Naive thymus-derived CD4-positive, alpha-beta T cell (primary cell): ENCODE measurements around the gene PLEKHO2. TPM values are rescaled to one million over a fixed set of nuclear protein-coding genes. Genes with fewer than 3 reads are reported as not detected.

Experiments used
- ATAC-seq: fragments of 150-1000 bp; cut with Tn5 transposase; 2 replicates; pipeline ENCODE4 v1.10.0; 2021; ENCODE audit warnings: mild to moderate bottlenecking, moderate library complexity
- CTCF ChIA-PET: fragments of 350-600 bp; sonication (Branson Sonifier 250); formaldehyde crosslinking; loops from one replicate; lab custom pipeline; 2021; ENCODE audit warnings: antibody characterized with exemption; lab: Charles Lee
- POLR2A ChIA-PET: fragments of 350-600 bp; sonication (Branson Sonifier 250); formaldehyde crosslinking; loops from one replicate; lab custom pipeline; 2021; ENCODE audit warnings: antibody characterized with exemption, inconsistent platforms; lab: Charles Lee
- DNase-seq, 9 donors: peaks; one replicate each; pipeline versions ENCODE4 v3.0.0 to v3.0.0-alpha.2; 2020 to 2022; ENCODE audit warnings: mixed read lengths in 1 of 9
- H3K27ac ChIP-seq: one replicate; pipeline ENCODE4 v1.7.0; 2013; ENCODE audit warnings: mild to moderate bottlenecking, low read depth, low read length, moderate library complexity
- H3K27me3 ChIP-seq, 2 donors: one replicate each; pipeline ENCODE4 v1.7.0; 2013; ENCODE audit warnings: low read length in 2 of 2, mild to moderate bottlenecking in 2 of 2, moderate library complexity in 2 of 2; ENCODE audit not compliant: control insufficient read depth in 2 of 2, insufficient read depth in 2 of 2
- H3K36me3 ChIP-seq, 3 experiments: 1 replicate in 2 of 3; 2 replicates in 1 of 3; pipeline ENCODE4 v1.7.0; 2013; ENCODE audit warnings: low read length in 3 of 3, mild to moderate bottlenecking in 3 of 3, moderate library complexity in 1 of 3; ENCODE audit not compliant: insufficient read depth in 3 of 3, control insufficient read depth in 2 of 3
- H3K4me1 ChIP-seq, 2 donors: one replicate each; pipeline ENCODE4 v1.7.0; 2013; ENCODE audit warnings: low read length in 2 of 2, mild to moderate bottlenecking in 2 of 2, moderate library complexity in 1 of 2; ENCODE audit not compliant: control insufficient read depth in 2 of 2, insufficient read depth in 2 of 2
- H3K4me3 ChIP-seq: 2 replicates; pipeline ENCODE4 v1.7.0; 2013; ENCODE audit warnings: mild to moderate bottlenecking, low read length
- H3K9me3 ChIP-seq, 3 experiments: 1 replicate in 2 of 3; 2 replicates in 1 of 3; pipeline ENCODE4 v1.7.0; 2013; ENCODE audit warnings: low read length in 3 of 3; ENCODE audit not compliant: control insufficient read depth in 2 of 3
- H3K27ac Mint-ChIP-seq, 9 donors: one replicate each; pipeline ENCODE4 v1.8.0; 2020 to 2022; ENCODE audit warnings: mixed read lengths in 9 of 9, mild to moderate bottlenecking in 8 of 9, moderate library complexity in 5 of 9, inconsistent platforms in 2 of 9
- H3K27me3 Mint-ChIP-seq, 5 donors: one replicate each; pipeline ENCODE4 v1.8.0; 2021 to 2022; ENCODE audit warnings: mixed read lengths in 5 of 5, mild to moderate bottlenecking in 1 of 5
- H3K36me3 Mint-ChIP-seq, 5 donors: one replicate each; pipeline ENCODE4 v1.8.0; 2020 to 2022; ENCODE audit warnings: mixed read lengths in 5 of 5, mild to moderate bottlenecking in 3 of 5, inconsistent platforms in 1 of 5
- H3K4me1 Mint-ChIP-seq, 7 donors: one replicate each; pipeline ENCODE4 v1.8.0; 2020 to 2022; ENCODE audit warnings: mixed read lengths in 7 of 7, mild to moderate bottlenecking in 3 of 7, inconsistent platforms in 1 of 7
- H3K4me3 Mint-ChIP-seq, 10 donors: one replicate each; pipeline ENCODE4 v1.8.0; 2020 to 2022; ENCODE audit warnings: mild to moderate bottlenecking in 10 of 10, mixed read lengths in 10 of 10, moderate library complexity in 6 of 10, inconsistent platforms in 2 of 10
- H3K9me3 Mint-ChIP-seq, 11 donors: one replicate each; pipeline ENCODE4 v1.8.0; 2020 to 2022; ENCODE audit warnings: mixed read lengths in 11 of 11, mild to moderate bottlenecking in 4 of 11, inconsistent platforms in 1 of 11, moderate library complexity in 1 of 11
- intact Hi-C, 2 donors: fragments of 100-400 bp; cut with micrococcal nuclease; formaldehyde crosslinking; loops; one replicate each; pipeline ENCODE4 v1.15.1; 2023
- polyA plus RNA-seq, 2 donors: library from polyadenylated mRNA; unstranded; fragments of 300-500 nt; fragmentation: Illumina TruSeq; gene quantifications; one replicate each; pipeline ENCODE4 v1.2.3, GENCODE V29; 2021
- total RNA-seq, 6 experiments: library from RNA in 5 of 6; stranded (reverse) in 5 of 6; gene quantifications; 1 replicate in 5 of 6; 2 replicates in 1 of 6; pipeline ENCODE4 v1.2.3 and lab custom pipeline; 2021 to 2026

PLEKHO2 gene
- total and polyA plus RNA-seq, 7 experiments from 2014 or later: 8.6 to 52.3 (median 14.0) TPM

GRCh38 chr15:64862408-64862807, 20.7 kb downstream of the PLEKHO2 start:
- Mint-ChIP-seq H3K4me3 (no peak overlapping the region), H3K9me3 (no peaks in the 10 kb centered on the region), H3K4me1 (peaks cover 7 to 22% (median 17%) of the 10 kb centered on the region in 7 donors), H3K27ac (peak overlapping the region in 2 of 9 donors; percentile 58 to 72), H3K27me3 (no peaks in the 10 kb centered on the region), H3K36me3 (peaks cover 0 to 34% (median under 1%) of the 10 kb centered on the region in 5 donors)
- Histone ChIP-seq H3K9me3 (no peaks in the 10 kb centered on the region), H3K36me3 (peaks cover 9 to 77% (median 15%) of the 10 kb centered on the region in 3 experiments), H3K27me3 (no peaks in the 10 kb centered on the region), H3K4me3 (no peak overlapping the region), H3K27ac (no peak overlapping the region), H3K4me1 (peaks cover 0 to 8% of the 10 kb centered on the region in 2 donors)
- ChIA-PET CTCF (interaction anchor here (0.5 to 1.1 kb wide), 2 partner anchors 30 to 444 kb away, joined by 3 to 4 read pairs; no protein-coding TSS in a partner anchor), POLR2A (interaction anchor here (1.7 kb wide), 1 partner anchor 31 kb away, joined by 4 read pairs; no protein-coding TSS in a partner anchor)
- intact Hi-C loops: no loop called here
- ATAC-seq: no peak
- no peak for DNase-seq

GRCh38 chr15:64864068-64864467, 22.4 kb downstream of the PLEKHO2 start:
- H3K4me1 ChIP-seq: no peaks in the 10 kb centered on the region
- DNase-seq (no peak), ATAC-seq (no peak)
- no peaks in the 10 kb centered on the region for H3K9me3 ChIP-seq
- H3K4me3 ChIP-seq: no peak overlapping the region
- peaks cover 9 to 78% (median 18%) of the 10 kb centered on the region in 3 experiments for H3K36me3 ChIP-seq
- CTCF ChIA-PET: interaction anchor here (0.5 to 0.7 kb wide), 2 partner anchors 163 to 176 kb away, joined by 3 to 5 read pairs; no protein-coding TSS in a partner anchor
- no peak overlapping the region for H3K27ac Mint-ChIP-seq
- H3K27me3 Mint-ChIP-seq: no peaks in the 10 kb centered on the region
- H3K27me3 ChIP-seq: no peaks in the 10 kb centered on the region
- intact Hi-C loops: no loop called here
- peaks cover 0 to 12% (median 4%) of the 10 kb centered on the region in 7 donors for H3K4me1 Mint-ChIP-seq
- H3K27ac ChIP-seq: no peak overlapping the region
- H3K9me3 Mint-ChIP-seq: no peaks in the 10 kb centered on the region
- H3K4me3 Mint-ChIP-seq: no peak overlapping the region
- POLR2A ChIA-PET: no interaction called here
- H3K36me3 Mint-ChIP-seq: peaks cover 0 to 35% (median 0%) of the 10 kb centered on the region in 5 donors

GRCh38 chr15:64865126-64865997, 23.6 kb downstream of the PLEKHO2 start:
- H3K27ac ChIP-seq: no peak overlapping the region
- POLR2A ChIA-PET: no interaction called here
- no peaks in the 10 kb centered on the region for H3K4me1 ChIP-seq
- Mint-ChIP-seq H3K4me1 (peaks cover 0 to 16% (median 9%) of the 10 kb centered on the region in 7 donors), H3K27ac (peak overlapping the region in 1 of 9 donors; percentile 41), H3K4me3 (no peak overlapping the region), H3K27me3 (no peaks in the 10 kb centered on the region), H3K36me3 (peaks cover 0 to 40% (median 7%) of the 10 kb centered on the region in 5 donors), H3K9me3 (peaks cover 0 to 2% (median 0%) of the 10 kb centered on the region in 11 donors)
- CTCF ChIA-PET: interaction anchor here (1.2 kb wide), 1 partner anchor 133 kb away, joined by 3 read pairs; no protein-coding TSS in a partner anchor
- peaks cover 2 to 65% (median 16%) of the 10 kb centered on the region in 3 experiments for H3K36me3 ChIP-seq
- no peak for ATAC-seq
- no peaks in the 10 kb centered on the region for H3K9me3 ChIP-seq
- no peak for DNase-seq
- H3K4me3 ChIP-seq: no peak overlapping the region
- no peaks in the 10 kb centered on the region for H3K27me3 ChIP-seq
- intact Hi-C loops: no loop called here

- peaks cover 0 to 58% (median 10%) of the 10 kb centered on the region in 3 experiments for H3K36me3 ChIP-seq
- H3K4me1 Mint-ChIP-seq: peaks cover 0 to 19% (median 9%) of the 10 kb centered on the region in 7 donors
- H3K9me3 Mint-ChIP-seq: peaks cover 0 to 2% (median 0%) of the 10 kb centered on the region in 11 donors
- H3K4me3 Mint-ChIP-seq: no peak overlapping the region
- H3K4me3 ChIP-seq: no peak overlapping the region
- no peaks in the 10 kb centered on the region for H3K4me1 ChIP-seq
- POLR2A ChIA-PET: no interaction called here
- DNase-seq: no peak
- H3K27me3 Mint-ChIP-seq: no peaks in the 10 kb centered on the region
- no peaks in the 10 kb centered on the region for H3K9me3 ChIP-seq
- peaks cover 0 to 41% (median 7%) of the 10 kb centered on the region in 5 donors for H3K36me3 Mint-ChIP-seq
- intact Hi-C loops: loop anchor here in 1 of 2 donors (2.0 kb wide), 1 partner anchor 29 kb away; no protein-coding TSS in a partner anchor
- CTCF ChIA-PET: interaction anchor here (0.6 to 1.2 kb wide), 2 partner anchors 67 to 134 kb away, joined by 3 to 4 read pairs; no protein-coding TSS in a partner anchor
- H3K27ac Mint-ChIP-seq: no peak overlapping the region
- H3K27me3 ChIP-seq: no peaks in the 10 kb centered on the region
- no peak overlapping the region for H3K27ac ChIP-seq
- no peak for ATAC-seq
Observed at GRCh38 chr15:64865998-64866520, 24.3 kb downstream of the PLEKHO2 start.

DNA sequence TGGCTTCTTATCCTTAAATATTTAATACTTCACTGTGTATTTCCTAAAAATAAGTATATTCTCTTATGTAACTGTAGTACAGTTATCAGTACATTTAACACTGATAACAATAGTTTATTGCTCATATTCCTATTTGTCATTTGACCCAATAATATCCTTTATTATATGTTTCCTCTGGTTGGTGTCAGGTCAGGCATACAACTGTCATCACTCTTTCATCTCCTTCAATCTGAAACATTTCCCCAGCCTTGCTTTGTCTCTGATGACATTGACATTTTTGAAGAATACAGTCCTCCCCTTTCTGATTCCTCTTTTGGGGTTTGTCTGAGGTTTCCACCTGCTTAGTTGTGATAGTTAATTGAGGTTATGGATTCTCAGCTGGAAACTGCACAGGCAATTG, 27.8 kb downstream of the PLEKHO2 start:
- H3K4me1 Mint-ChIP-seq: peaks cover 0 to 23% (median 7%) of the 10 kb centered on the region in 7 donors
- H3K4me3 Mint-ChIP-seq: no peak overlapping the region
- ChIA-PET POLR2A (no interaction called here), CTCF (no interaction called here)
- Histone ChIP-seq H3K4me1 (no peaks in the 10 kb centered on the region), H3K36me3 (peaks cover 0 to 32% (median 8%) of the 10 kb centered on the region in 3 experiments), H3K27me3 (no peaks in the 10 kb centered on the region), H3K4me3 (no peak overlapping the region), H3K27ac (no peak overlapping the region), H3K9me3 (no peaks in the 10 kb centered on the region)
- intact Hi-C loops: no loop called here
- no peaks in the 10 kb centered on the region for H3K27me3 Mint-ChIP-seq
- ATAC-seq (no peak), DNase-seq (no peak)
- peaks cover 0 to 2% (median 0%) of the 10 kb centered on the region in 11 donors for H3K9me3 Mint-ChIP-seq
- H3K36me3 Mint-ChIP-seq: peaks cover 0 to 29% (median 7%) of the 10 kb centered on the region in 5 donors
- peak overlapping the region in 5 of 9 donors; percentile 1 to 71 (median 41) for H3K27ac Mint-ChIP-seq

GRCh38 chr15:64870353-64870752, 28.6 kb downstream of the PLEKHO2 start:
- H3K27me3 Mint-ChIP-seq: no peaks in the 10 kb centered on the region
- H3K4me3 Mint-ChIP-seq: no peak overlapping the region
- intact Hi-C loops: no loop called here
- H3K36me3 Mint-ChIP-seq: peaks cover 0 to 27% (median 7%) of the 10 kb centered on the region in 5 donors
- no peak for DNase-seq
- H3K4me1 Mint-ChIP-seq: peaks cover 0 to 26% (median 7%) of the 10 kb centered on the region in 7 donors
- ChIA-PET POLR2A (no interaction called here), CTCF (interaction anchor here (0.6 kb wide), 1 partner anchor 12 kb away, joined by 4 read pairs; no protein-coding TSS in a partner anchor)
- H3K27ac ChIP-seq: no peak overlapping the region
- peak overlapping the region in 3 of 9 donors; percentile 1 to 51 (median 23) for H3K27ac Mint-ChIP-seq
- no peak overlapping the region for H3K4me3 ChIP-seq
- peaks cover 0 to 2% (median 0%) of the 10 kb centered on the region in 11 donors for H3K9me3 Mint-ChIP-seq
- peaks cover 0 to 24% (median 3%) of the 10 kb centered on the region in 3 experiments for H3K36me3 ChIP-seq
- H3K9me3 ChIP-seq: no peaks in the 10 kb centered on the region
- ATAC-seq: no peak
- no peaks in the 10 kb centered on the region for H3K4me1 ChIP-seq
- no peaks in the 10 kb centered on the region for H3K27me3 ChIP-seq
